WTC11 (cell line): ENCODE results near the gene KRT35. TPM values are rescaled to one million over a fixed set of nuclear protein-coding genes. Genes with fewer than 3 reads are reported as not detected.
A peak's percentile ranks its signal among the peaks of the same experiment; 100 is the strongest.

Experiments used
- ATAC-seq: fragments of 200-7000 bp; cut with Tn5 transposase; 2 replicates; pipeline ENCODE4 v1.10.0; 2021; ENCODE audit warnings: mild to moderate bottlenecking, moderate library complexity
- CTCF ChIA-PET: fragments of 300-600 bp; sonication (Branson Sonifier 250); formaldehyde crosslinking; loops from one replicate; lab custom pipeline; 2021; ENCODE audit warnings: antibody characterized with exemption; lab: Charles Lee
- POLR2A ChIA-PET: fragments of 350-600 bp; sonication (Branson Sonifier 250); formaldehyde crosslinking; loops from one replicate; lab custom pipeline; 2021; ENCODE audit warnings: antibody characterized with exemption; lab: Charles Lee
- DNase-seq: peaks from one replicate; pipeline ENCODE4 v3.0.0; 2021; ENCODE audit warnings: low spot score
- H3K27ac Mint-ChIP-seq: 2 replicates; pipeline ENCODE4 v1.8.0; 2021; ENCODE audit warnings: mixed read lengths
- H3K27me3 Mint-ChIP-seq: 2 replicates; pipeline ENCODE4 v1.8.0; 2021; ENCODE audit warnings: low read depth, mild to moderate bottlenecking, moderate library complexity, mixed read lengths
- H3K36me3 Mint-ChIP-seq: 2 replicates; pipeline ENCODE4 v1.8.0; 2021; ENCODE audit warnings: mixed read lengths
- H3K4me1 Mint-ChIP-seq: 2 replicates; pipeline ENCODE4 v1.8.0; 2022; ENCODE audit warnings: mixed read lengths
- H3K4me3 Mint-ChIP-seq: 2 replicates; pipeline ENCODE4 v1.8.0; 2021; ENCODE audit warnings: mild to moderate bottlenecking, moderate library complexity, mixed read lengths
- H3K9me3 Mint-ChIP-seq: 2 replicates; pipeline ENCODE4 v1.8.0; 2021; ENCODE audit warnings: mixed read lengths
- ESRRA ChIP-seq: sonication (generic); formaldehyde crosslinking; IDR thresholded peaks from 2 replicates; pipeline ENCODE4 v1.8.1; 2022; ENCODE audit warnings: mild to moderate bottlenecking, missing genetic modification reagents, borderline replicate concordance
- MYBL2 ChIP-seq: sonication (generic); formaldehyde crosslinking; IDR thresholded peaks from 2 replicates; pipeline ENCODE4 v1.8.1; 2023; ENCODE audit warnings: mild to moderate bottlenecking, moderate library complexity, missing genetic modification reagents
- TCF7 ChIP-seq: sonication (generic); formaldehyde crosslinking; IDR thresholded peaks from 2 replicates; pipeline ENCODE4 v1.8.0; 2022; ENCODE audit warnings: mild to moderate bottlenecking, low read depth, missing genetic modification reagents, moderate library complexity
- TEAD4 ChIP-seq: sonication (generic); formaldehyde crosslinking; IDR thresholded peaks from 2 replicates; pipeline ENCODE4 v1.8.0; 2022; ENCODE audit warnings: mild to moderate bottlenecking, missing genetic modification reagents
- ZNF232 ChIP-seq: sonication (generic); formaldehyde crosslinking; IDR thresholded peaks from 2 replicates; pipeline ENCODE4 v1.8.0; 2022; ENCODE audit warnings: mild to moderate bottlenecking, missing genetic modification reagents
- ZNF423 ChIP-seq: fragments of 250-450 bp; sonication (Bioruptor Pico); IDR thresholded peaks from 2 replicates; pipeline ENCODE4 v2.1.2; 2022; ENCODE audit warnings: mild to moderate bottlenecking, moderate library complexity
- total RNA-seq: library from RNA; stranded (reverse); gene quantifications from 3 replicates; pipeline ENCODE4 v1.2.3, GENCODE V29; 2021
- TF ChIP-seq, protein P1 (sequence below): sonication (generic); formaldehyde crosslinking; IDR thresholded peaks from 2 replicates; pipeline ENCODE4 v1.8.1; 2022; ENCODE audit warnings: low read depth, missing genetic modification reagents, borderline replicate concordance
- TF ChIP-seq, protein P2 (sequence below): fragments of 250-450 bp; sonication (Bioruptor Pico); IDR thresholded peaks from 2 replicates; pipeline ENCODE4 v1.9.0; 2021; ENCODE audit warnings: mild to moderate bottlenecking
- TF ChIP-seq, protein P3 (sequence below): sonication (generic); formaldehyde crosslinking; IDR thresholded peaks from 2 replicates; pipeline ENCODE4 v1.8.0; 2022; ENCODE audit warnings: missing genetic modification reagents
- TF ChIP-seq, protein P4 (sequence below): fragments of 250-450 bp; sonication (Bioruptor Pico); IDR thresholded peaks from 2 replicates; pipeline ENCODE4 v2.1.2; 2022; ENCODE audit warnings: mild to moderate bottlenecking, moderate library complexity

The KRT35 gene
- total RNA-seq, 1 experiment from 2014 or later, result not detected

DNA sequence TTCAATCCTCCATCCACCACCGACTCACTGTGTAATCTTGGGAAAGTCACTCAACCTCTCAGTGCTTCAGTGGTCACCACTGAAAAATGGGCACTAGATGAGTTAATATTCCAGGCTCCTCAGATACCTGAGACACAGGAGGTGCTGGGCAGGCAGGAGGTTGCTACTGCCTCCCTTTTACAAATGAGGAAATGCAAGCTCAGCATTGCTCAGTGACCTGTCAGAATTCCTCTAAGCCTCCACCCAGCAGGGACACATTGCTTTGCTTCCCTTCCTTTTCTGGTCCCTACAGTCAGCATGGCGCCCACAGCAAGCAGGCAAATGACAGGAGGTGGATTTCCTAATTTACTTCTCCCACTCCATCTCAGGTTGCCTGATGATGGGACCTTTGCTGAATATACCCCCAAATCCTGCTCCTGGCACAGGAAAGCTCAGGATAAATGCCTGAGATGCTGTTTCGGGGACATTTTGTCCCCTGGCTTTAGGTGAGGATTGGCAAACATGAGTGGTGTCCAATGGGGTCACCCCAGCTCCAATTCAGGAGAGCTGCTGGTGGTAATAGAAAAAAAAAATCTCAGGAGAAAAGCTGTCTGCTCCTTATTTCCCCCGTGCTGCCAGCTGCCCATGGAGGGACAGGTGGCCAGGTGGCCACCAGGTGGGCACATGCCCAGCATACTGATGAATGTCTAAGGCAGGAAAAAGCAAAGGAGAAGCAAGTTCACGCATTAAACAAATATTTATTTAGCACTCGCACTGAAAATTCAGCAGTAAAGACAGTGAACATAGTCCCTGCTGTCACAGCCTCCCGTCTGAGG is 29.5 kb upstream of the KRT35 start:
- Mint-ChIP-seq H3K27ac (peak overlapping the region; percentile 41; the same call in 1 of the 2 replicates), H3K36me3 (no peaks in the 10 kb centered on the region), H3K4me3 (no peak overlapping the region), H3K4me1 (peaks cover 22% of the 10 kb centered on the region), H3K27me3 (no peaks in the 10 kb centered on the region; the same call in 1 of the 2 replicates), H3K9me3 (no peaks in the 10 kb centered on the region)
- POLR2A ChIA-PET, result interaction anchor here (0.6 to 1.0 kb wide), 2 partner anchors 18 to 629 kb away, joined by 3 to 6 read pairs; partner anchors contain the start of gene KRT19
- ATAC-seq, result peak; percentile 72
- CTCF ChIA-PET, result interaction anchor here (0.7 to 15.4 kb wide), 8 partner anchors 19 to 187 kb away, joined by 3 to 116 read pairs (median 4); partner anchors contain the start of gene KRT19
- no peak for DNase-seq
- TF ChIP-seq TCF7 (CRISPR knock-in tag), result no peak
- TF ChIP-seq TEAD4 (CRISPR knock-in tag), result no peak
- no peak for TF ChIP-seq ZNF232 (CRISPR knock-in tag)
- TF ChIP-seq, protein P1, sequence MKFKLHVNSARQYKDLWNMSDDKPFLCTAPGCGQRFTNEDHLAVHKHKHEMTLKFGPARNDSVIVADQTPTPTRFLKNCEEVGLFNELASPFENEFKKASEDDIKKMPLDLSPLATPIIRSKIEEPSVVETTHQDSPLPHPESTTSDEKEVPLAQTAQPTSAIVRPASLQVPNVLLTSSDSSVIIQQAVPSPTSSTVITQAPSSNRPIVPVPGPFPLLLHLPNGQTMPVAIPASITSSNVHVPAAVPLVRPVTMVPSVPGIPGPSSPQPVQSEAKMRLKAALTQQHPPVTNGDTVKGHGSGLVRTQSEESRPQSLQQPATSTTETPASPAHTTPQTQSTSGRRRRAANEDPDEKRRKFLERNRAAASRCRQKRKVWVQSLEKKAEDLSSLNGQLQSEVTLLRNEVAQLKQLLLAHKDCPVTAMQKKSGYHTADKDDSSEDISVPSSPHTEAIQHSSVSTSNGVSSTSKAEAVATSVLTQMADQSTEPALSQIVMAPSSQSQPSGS, result no peak
- TF ChIP-seq ZNF423 (CRISPR knock-in tag), result no peak
- TF ChIP-seq, protein P2, sequence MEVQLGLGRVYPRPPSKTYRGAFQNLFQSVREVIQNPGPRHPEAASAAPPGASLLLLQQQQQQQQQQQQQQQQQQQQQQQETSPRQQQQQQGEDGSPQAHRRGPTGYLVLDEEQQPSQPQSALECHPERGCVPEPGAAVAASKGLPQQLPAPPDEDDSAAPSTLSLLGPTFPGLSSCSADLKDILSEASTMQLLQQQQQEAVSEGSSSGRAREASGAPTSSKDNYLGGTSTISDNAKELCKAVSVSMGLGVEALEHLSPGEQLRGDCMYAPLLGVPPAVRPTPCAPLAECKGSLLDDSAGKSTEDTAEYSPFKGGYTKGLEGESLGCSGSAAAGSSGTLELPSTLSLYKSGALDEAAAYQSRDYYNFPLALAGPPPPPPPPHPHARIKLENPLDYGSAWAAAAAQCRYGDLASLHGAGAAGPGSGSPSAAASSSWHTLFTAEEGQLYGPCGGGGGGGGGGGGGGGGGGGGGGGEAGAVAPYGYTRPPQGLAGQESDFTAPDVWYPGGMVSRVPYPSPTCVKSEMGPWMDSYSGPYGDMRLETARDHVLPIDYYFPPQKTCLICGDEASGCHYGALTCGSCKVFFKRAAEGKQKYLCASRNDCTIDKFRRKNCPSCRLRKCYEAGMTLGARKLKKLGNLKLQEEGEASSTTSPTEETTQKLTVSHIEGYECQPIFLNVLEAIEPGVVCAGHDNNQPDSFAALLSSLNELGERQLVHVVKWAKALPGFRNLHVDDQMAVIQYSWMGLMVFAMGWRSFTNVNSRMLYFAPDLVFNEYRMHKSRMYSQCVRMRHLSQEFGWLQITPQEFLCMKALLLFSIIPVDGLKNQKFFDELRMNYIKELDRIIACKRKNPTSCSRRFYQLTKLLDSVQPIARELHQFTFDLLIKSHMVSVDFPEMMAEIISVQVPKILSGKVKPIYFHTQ (CRISPR knock-in tag), result no peak
- TF ChIP-seq, protein P3, sequence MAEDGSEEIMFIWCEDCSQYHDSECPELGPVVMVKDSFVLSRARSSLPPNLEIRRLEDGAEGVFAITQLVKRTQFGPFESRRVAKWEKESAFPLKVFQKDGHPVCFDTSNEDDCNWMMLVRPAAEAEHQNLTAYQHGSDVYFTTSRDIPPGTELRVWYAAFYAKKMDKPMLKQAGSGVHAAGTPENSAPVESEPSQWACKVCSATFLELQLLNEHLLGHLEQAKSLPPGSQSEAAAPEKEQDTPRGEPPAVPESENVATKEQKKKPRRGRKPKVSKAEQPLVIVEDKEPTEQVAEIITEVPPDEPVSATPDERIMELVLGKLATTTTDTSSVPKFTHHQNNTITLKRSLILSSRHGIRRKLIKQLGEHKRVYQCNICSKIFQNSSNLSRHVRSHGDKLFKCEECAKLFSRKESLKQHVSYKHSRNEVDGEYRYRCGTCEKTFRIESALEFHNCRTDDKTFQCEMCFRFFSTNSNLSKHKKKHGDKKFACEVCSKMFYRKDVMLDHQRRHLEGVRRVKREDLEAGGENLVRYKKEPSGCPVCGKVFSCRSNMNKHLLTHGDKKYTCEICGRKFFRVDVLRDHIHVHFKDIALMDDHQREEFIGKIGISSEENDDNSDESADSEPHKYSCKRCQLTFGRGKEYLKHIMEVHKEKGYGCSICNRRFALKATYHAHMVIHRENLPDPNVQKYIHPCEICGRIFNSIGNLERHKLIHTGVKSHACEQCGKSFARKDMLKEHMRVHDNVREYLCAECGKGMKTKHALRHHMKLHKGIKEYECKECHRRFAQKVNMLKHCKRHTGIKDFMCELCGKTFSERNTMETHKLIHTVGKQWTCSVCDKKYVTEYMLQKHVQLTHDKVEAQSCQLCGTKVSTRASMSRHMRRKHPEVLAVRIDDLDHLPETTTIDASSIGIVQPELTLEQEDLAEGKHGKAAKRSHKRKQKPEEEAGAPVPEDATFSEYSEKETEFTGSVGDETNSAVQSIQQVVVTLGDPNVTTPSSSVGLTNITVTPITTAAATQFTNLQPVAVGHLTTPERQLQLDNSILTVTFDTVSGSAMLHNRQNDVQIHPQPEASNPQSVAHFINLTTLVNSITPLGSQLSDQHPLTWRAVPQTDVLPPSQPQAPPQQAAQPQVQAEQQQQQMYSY (CRISPR knock-in tag), result no peak
- TF ChIP-seq, protein P4, sequence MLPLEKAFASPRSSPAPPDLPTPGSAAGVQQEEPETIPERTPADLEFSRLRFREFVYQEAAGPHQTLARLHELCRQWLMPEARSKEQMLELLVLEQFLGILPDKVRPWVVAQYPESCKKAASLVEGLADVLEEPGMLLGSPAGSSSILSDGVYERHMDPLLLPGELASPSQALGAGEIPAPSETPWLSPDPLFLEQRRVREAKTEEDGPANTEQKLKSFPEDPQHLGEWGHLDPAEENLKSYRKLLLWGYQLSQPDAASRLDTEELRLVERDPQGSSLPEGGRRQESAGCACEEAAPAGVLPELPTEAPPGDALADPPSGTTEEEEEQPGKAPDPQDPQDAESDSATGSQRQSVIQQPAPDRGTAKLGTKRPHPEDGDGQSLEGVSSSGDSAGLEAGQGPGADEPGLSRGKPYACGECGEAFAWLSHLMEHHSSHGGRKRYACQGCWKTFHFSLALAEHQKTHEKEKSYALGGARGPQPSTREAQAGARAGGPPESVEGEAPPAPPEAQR (CRISPR knock-in tag), result no peak
- no peak for TF ChIP-seq ESRRA

DNA sequence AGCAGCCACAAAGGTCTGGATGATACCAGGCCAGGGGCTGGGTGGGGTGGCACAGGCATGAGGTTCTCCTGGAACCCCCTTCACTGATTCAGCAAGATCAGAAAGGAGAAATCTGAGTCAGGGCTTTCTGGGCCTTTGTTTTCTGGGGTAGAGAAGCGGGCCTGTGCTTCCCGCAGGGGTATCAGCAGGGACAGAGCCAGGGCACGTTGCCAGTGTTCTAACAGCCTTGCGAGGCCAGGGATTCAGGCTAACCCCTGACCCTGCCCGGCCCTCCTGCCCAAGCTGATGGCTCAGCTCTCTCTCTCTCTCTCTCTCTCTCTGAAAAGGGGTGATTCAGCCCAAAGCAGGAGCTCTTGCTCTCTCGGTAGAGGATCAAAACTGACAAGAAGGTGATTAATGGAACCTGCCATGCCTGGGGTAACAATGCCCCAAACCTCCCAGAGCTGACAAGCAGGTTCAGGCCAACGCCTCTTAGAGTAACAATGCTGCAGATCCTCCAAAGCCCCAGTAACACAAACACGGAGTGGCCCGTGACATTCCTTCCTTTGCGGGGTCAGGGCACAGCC is 26.4 kb upstream of the KRT35 start:
- POLR2A ChIA-PET, result interaction anchor here (0.5 kb wide), 1 partner anchor 11 kb away, joined by 3 read pairs; the partner anchor contains the start of gene KRT15
- ATAC-seq, result no peak
- H3K9me3 Mint-ChIP-seq, result no peaks in the 10 kb centered on the region
- no peak overlapping the region for H3K27ac Mint-ChIP-seq
- H3K4me1 Mint-ChIP-seq, result peaks cover 17% of the 10 kb centered on the region
- no peak for TF ChIP-seq MYBL2 (CRISPR knock-in tag)
- TF ChIP-seq, all 79 proteins: peak for 0
- DNase-seq, result no peak
- Mint-ChIP-seq H3K4me3 (no peak overlapping the region), H3K36me3 (no peaks in the 10 kb centered on the region), H3K27me3 (no peaks in the 10 kb centered on the region; the same call in 1 of the 2 replicates)
- CTCF ChIA-PET, result interaction anchor here (0.6 to 15.4 kb wide), 4 partner anchors 20 to 155 kb away, joined by 3 to 116 read pairs (median 9); no protein-coding TSS in a partner anchor
